Measurements from ENCODE around the gene SLC38A11. TPM values are rescaled to one million over a fixed set of nuclear protein-coding genes. Genes with fewer than 3 reads are reported as not detected.
"Not testable (repeated sequence)": the region's sequence is repeated elsewhere in the genome, so short reads cannot be mapped to it uniquely, and the experiment has no call there.

The SLC38A11 gene
- polyA plus RNA-seq, 3 donors, result 0.07 TPM; not detected in 2

GRCh38 chr2:164993287-164994016, 38.1 kb upstream of the SLC38A11 start:
- Mint-ChIP-seq H3K27ac (no peak overlapping the region), H3K4me1 (peaks cover 6% of the 10 kb centered on the region), H3K36me3 (no peaks in the 10 kb centered on the region), H3K27me3 (ENCODE audit: low read depth in 3 of 3) (peaks cover 0 to 1% (median 0%) of the 10 kb centered on the region in 3 donors), H3K9me3 (no peaks in the 10 kb centered on the region), H3K4me3 (no peak overlapping the region)
- Histone ChIP-seq H4K20me1 (ENCODE audit: insufficient read depth, low read length) (no peaks in the 10 kb centered on the region), H3K4me3 (replicated peaks in 1 of 3; ENCODE audit: low read depth in 2 of 3, low read length in 3 of 3) (no peak overlapping the region), H3K4me1 (ENCODE audit: control insufficient read depth in 1 of 2, insufficient read depth in 2 of 2, low read length in 2 of 2) (no peaks in the 10 kb centered on the region), H3K27me3 (ENCODE audit: control insufficient read depth in 2 of 2, insufficient read depth in 2 of 2, low read length in 2 of 2) (no peaks in the 10 kb centered on the region), H2AFZ (ENCODE audit: insufficient read depth, low read depth, low read length, poor library complexity, severe bottlenecking) (no peak overlapping the region), H3K36me3 (replicated peaks in 1 of 2; ENCODE audit: control insufficient read depth in 1 of 2, insufficient read depth in 2 of 2, low read length in 2 of 2) (no peaks in the 10 kb centered on the region), H3K4me2 (replicated peaks; ENCODE audit: extremely low read depth, low read length, poor library complexity, severe bottlenecking) (no peak overlapping the region), H3K9ac (ENCODE audit: insufficient read depth, low read length, poor library complexity, severe bottlenecking) (no peak overlapping the region), H3K79me2 (ENCODE audit: insufficient read depth, low read length) (no peaks in the 10 kb centered on the region), H3K9me3 (replicated peaks in 1 of 2; ENCODE audit: control insufficient read depth in 1 of 2, insufficient read depth in 1 of 2, low read length in 2 of 2) (no peaks in the 10 kb centered on the region), H3K27ac (ENCODE audit: low read depth in 1 of 2, low read length in 2 of 2) (no peak overlapping the region)
- intact Hi-C loops (cut with micrococcal nuclease), result loop anchor here in 1 of 2 donors (10.0 kb wide), 1 partner anchor 259 kb away; no protein-coding TSS in a partner anchor
- WGBS (ENCODE audit: insufficient coverage), result 97% methylated on average over 10 of the region's 19 CpGs
- TF ChIP-seq, protein P1, sequence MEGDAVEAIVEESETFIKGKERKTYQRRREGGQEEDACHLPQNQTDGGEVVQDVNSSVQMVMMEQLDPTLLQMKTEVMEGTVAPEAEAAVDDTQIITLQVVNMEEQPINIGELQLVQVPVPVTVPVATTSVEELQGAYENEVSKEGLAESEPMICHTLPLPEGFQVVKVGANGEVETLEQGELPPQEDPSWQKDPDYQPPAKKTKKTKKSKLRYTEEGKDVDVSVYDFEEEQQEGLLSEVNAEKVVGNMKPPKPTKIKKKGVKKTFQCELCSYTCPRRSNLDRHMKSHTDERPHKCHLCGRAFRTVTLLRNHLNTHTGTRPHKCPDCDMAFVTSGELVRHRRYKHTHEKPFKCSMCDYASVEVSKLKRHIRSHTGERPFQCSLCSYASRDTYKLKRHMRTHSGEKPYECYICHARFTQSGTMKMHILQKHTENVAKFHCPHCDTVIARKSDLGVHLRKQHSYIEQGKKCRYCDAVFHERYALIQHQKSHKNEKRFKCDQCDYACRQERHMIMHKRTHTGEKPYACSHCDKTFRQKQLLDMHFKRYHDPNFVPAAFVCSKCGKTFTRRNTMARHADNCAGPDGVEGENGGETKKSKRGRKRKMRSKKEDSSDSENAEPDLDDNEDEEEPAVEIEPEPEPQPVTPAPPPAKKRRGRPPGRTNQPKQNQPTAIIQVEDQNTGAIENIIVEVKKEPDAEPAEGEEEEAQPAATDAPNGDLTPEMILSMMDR (IDR thresholded peaks at IDR 0.05), result no peak
- DNase-seq, result no peak

GRCh38 chr2:164992818-164993217, 37.5 kb upstream of the SLC38A11 start:
- H3K27me3 Mint-ChIP-seq (ENCODE audit: low read depth in 3 of 3), result peaks cover 0 to 1% (median 0%) of the 10 kb centered on the region in 3 donors
- intact Hi-C loops (cut with micrococcal nuclease), result loop anchor here in 1 of 2 donors (10.0 kb wide), 1 partner anchor 258 kb away; no protein-coding TSS in a partner anchor

DNA sequence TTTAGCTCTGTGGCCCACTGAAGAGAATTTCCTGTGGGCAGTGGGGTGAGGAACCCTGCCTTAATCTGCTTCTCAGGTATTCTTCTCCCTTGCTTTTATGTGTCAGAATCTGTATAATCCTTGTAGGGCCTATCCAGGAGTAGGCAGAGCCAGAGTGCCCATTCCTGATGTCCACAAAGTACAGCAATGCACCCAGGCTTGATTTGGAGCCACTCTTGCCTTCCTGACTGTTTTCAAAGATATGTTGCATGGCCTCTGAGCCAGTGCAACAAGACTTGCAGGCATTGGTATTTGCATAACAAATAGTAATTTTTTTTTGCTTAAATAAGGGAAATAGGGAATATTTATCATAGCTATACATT, 36.7 kb upstream of the SLC38A11 start:
- H3K9me3 Mint-ChIP-seq, result not testable (repeated sequence)

More at GRCh38 chr2:164992818-164993217, 37.5 kb upstream of the SLC38A11 start:
- Histone ChIP-seq H3K9ac (ENCODE audit: insufficient read depth, low read length, poor library complexity, severe bottlenecking) (no peak overlapping the region), H3K4me1 (ENCODE audit: control insufficient read depth in 1 of 2, insufficient read depth in 2 of 2, low read length in 2 of 2) (no peaks in the 10 kb centered on the region), H3K36me3 (replicated peaks in 1 of 2; ENCODE audit: control insufficient read depth in 1 of 2, insufficient read depth in 2 of 2, low read length in 2 of 2) (no peaks in the 10 kb centered on the region), H3K9me3 (replicated peaks in 1 of 2; ENCODE audit: control insufficient read depth in 1 of 2, insufficient read depth in 1 of 2, low read length in 2 of 2) (no peaks in the 10 kb centered on the region), H3K27me3 (ENCODE audit: control insufficient read depth in 2 of 2, insufficient read depth in 2 of 2, low read length in 2 of 2) (no peaks in the 10 kb centered on the region), H3K4me3 (replicated peaks in 1 of 3; ENCODE audit: low read depth in 2 of 3, low read length in 3 of 3) (no peak overlapping the region), H4K20me1 (ENCODE audit: insufficient read depth, low read length) (no peaks in the 10 kb centered on the region), H3K79me2 (ENCODE audit: insufficient read depth, low read length) (no peaks in the 10 kb centered on the region), H2AFZ (ENCODE audit: insufficient read depth, low read depth, low read length, poor library complexity, severe bottlenecking) (no peak overlapping the region), H3K4me2 (replicated peaks; ENCODE audit: extremely low read depth, low read length, poor library complexity, severe bottlenecking) (no peak overlapping the region), H3K27ac (ENCODE audit: low read depth in 1 of 2, low read length in 2 of 2) (no peak overlapping the region)
- Mint-ChIP-seq H3K4me1 (peaks cover 7% of the 10 kb centered on the region), H3K4me3 (no peak overlapping the region), H3K27ac (no peak overlapping the region), H3K36me3 (no peaks in the 10 kb centered on the region), H3K9me3 (no peaks in the 10 kb centered on the region)
- TF ChIP-seq, protein P1 (IDR thresholded peaks at IDR 0.05), result peak; percentile 71
- DNase-seq, result peak; percentile 32 to 56 (median 46)
- WGBS (ENCODE audit: insufficient coverage), result no CpG with 5 or more reads among the region's 5 CpGs

More for the DNA sequence above, 36.7 kb upstream of the SLC38A11 start:
- H3K4me3 ChIP-seq (replicated peaks in 1 of 3; ENCODE audit: low read depth in 2 of 3, low read length in 3 of 3); H3K9ac ChIP-seq (ENCODE audit: insufficient read depth, low read length, poor library complexity, severe bottlenecking); H3K4me3 Mint-ChIP-seq; H3K79me2 ChIP-seq (ENCODE audit: insufficient read depth, low read length); H3K9me3 ChIP-seq (replicated peaks in 1 of 2; ENCODE audit: control insufficient read depth in 1 of 2, insufficient read depth in 1 of 2, low read length in 2 of 2); H3K4me1 ChIP-seq (ENCODE audit: control insufficient read depth in 1 of 2, insufficient read depth in 2 of 2, low read length in 2 of 2); H3K27ac Mint-ChIP-seq; H2AFZ ChIP-seq (ENCODE audit: insufficient read depth, low read depth, low read length, poor library complexity, severe bottlenecking); H3K4me1 Mint-ChIP-seq; H4K20me1 ChIP-seq (ENCODE audit: insufficient read depth, low read length); H3K36me3 ChIP-seq (replicated peaks in 1 of 2; ENCODE audit: control insufficient read depth in 1 of 2, insufficient read depth in 2 of 2, low read length in 2 of 2); H3K27me3 ChIP-seq (ENCODE audit: control insufficient read depth in 2 of 2, insufficient read depth in 2 of 2, low read length in 2 of 2); DNase-seq; H3K4me2 ChIP-seq (replicated peaks; ENCODE audit: extremely low read depth, low read length, poor library complexity, severe bottlenecking); H3K36me3 Mint-ChIP-seq; H3K27me3 Mint-ChIP-seq (ENCODE audit: low read depth in 3 of 3); H3K27ac ChIP-seq (ENCODE audit: low read depth in 1 of 2, low read length in 2 of 2): not testable (repeated sequence)
- intact Hi-C loops (cut with micrococcal nuclease), result loop anchor here in 1 of 2 donors (10.0 kb wide), 1 partner anchor 257 kb away; no protein-coding TSS in a partner anchor
